GM21619 (cell line): ENCODE results near the gene ADAM19.

Experiments
- ATAC-seq: cut with Tn5 transposase; IDR thresholded peaks from one replicate; pipeline ENCODE4 v1.9.1; 2021; ENCODE audit not compliant: unreplicated experiment

ADAM19 gene

DNA sequence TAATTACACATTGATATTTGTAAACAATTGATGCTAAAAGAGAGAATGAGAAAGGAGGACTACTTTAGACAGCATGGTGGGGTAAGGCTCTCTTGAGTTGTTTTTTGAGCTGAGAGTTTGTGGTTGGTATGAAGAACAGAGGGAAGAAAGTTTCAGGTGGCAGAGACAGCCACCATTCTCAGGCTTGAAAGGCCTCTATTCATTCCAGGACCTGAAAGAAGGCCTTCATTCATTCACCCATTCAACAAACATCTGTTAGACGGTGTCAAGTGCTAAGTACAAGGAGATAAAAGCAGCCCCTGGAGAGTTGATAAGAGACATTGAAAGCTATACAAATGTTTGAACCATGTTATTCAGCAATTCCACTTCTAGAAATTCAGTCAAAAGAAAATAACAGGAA, 21.7 kb upstream of the ADAM19 start:
- ATAC-seq = no peak

DNA sequence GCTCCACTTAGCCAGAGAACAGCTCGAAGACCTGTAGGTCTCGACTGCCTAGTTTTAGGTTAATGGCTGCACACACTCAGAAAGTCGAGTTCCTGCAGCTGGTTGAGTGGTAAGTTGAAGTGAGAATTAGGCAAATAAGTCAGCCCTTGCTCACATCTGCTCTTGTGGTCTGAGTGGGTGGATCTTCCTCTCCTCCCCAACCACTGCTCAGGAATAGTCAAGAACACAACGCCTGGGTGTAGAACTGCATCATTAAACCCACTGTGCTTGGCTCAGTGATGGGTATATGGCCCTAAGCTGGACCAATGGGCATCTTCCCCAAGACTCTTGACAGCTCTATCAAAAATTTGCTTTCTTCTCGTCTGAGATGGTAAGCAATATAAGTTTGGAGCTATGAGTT, 20.9 kb upstream of the ADAM19 start:
- peak; percentile 71 for ATAC-seq

DNA sequence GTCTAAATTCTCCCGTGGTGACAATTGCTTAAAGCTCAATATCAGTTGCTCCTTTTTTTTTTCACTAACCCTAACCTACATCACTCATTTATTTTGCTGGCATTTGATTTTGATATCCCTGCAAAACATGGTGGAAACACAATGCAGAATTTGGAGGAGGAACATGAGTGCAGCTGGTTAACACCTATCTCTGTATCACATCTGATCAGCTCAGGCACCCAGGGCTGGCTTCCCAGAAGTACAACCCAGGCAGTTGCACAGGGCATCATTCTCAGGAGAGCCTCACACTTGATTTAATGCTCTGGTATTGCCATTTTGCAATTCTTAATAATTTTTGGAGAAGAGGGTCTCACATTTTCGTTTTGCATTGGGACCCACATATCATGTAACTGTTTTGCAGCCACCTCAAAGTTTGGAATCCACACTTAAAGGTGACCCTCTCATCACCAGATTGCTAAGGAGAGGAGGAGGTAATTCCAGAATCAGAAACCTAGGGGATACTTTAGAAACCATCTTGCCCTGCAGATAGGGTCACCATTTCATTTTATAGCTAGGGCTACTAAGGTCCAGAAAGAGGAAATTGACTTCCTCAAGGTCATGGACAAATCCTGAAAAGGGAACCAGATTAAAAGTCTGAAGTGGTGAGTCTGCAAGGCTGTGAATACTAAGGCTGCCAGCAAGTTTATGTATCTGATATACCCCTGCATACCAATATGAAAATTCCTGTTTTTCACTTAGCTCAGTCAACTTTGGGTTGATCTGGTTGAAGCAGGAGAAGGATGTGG, 19.3 kb upstream of the ADAM19 start:
- no peak for ATAC-seq

DNA sequence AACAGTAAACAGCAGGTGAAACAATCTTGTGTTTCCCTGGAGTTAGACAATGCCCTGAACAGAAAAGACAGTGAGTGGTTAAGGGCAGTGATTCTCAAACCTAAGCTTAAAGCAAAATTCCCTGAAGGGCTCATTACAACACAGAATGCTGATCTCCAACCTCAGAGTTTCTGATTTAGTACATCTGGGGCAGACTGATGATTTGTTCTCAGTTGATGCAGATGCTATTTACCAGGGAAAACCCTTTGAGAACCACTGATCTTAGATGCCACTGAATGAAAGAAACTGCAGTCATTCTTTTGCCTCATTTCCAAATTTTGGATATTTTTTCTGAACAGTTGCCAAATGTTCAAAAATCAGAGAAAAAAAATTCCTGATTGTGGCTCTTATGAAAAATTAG, 18.7 kb upstream of the ADAM19 start:
- no peak for ATAC-seq

DNA sequence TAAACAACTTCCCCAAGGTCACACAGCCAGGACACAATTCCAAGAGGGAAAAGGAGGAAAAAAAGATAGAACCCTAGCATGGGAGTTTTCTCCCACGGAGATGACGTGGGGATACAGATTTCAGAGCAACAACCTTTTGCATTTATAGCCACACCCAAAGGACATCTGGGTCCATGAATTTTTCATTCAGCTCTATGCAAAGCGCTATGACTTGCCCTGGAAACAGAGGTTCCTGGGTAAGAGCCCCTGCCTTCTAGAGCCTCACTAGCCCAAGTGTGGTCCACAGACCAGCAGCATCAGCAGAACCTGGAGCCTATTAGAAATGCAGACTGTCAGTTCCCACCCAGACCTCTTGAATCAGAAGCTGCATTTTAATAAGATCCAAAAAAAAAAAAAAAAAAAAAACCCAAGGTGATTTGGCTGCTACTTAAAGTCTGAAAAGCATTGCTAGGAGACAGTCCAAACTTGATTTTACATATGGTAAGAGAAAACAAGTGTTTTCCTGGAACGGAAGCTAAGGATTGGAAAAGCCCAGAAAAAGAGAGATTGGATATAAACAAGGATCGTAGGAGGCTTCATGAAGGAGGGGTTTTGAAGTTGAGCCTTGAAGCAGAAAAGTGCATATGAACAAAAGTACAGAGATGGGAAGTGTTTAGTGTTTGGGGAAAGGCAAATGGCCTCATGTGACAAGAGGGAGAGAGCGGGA, 17.6 kb upstream of the ADAM19 start:
- no peak for ATAC-seq

DNA sequence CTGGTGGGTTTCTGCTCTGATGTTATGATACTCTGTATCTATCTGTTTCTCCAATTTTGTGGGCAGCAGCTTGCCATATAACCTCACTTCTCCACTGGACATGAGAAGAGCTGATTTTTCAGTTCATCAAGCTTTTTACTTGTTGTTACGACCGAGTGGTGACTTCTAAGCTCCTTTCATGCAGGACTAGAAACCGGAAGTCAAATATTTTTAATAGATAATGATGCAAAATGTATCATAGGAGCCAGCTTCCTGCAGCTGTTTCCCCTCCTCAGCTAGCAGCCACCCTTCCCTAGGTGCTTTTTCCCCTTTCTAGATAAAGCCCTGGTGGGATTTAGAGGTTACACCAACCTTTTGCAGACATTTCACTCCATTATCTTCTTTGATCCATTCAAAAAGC, 17.0 kb upstream of the ADAM19 start:
- no peak for ATAC-seq

DNA sequence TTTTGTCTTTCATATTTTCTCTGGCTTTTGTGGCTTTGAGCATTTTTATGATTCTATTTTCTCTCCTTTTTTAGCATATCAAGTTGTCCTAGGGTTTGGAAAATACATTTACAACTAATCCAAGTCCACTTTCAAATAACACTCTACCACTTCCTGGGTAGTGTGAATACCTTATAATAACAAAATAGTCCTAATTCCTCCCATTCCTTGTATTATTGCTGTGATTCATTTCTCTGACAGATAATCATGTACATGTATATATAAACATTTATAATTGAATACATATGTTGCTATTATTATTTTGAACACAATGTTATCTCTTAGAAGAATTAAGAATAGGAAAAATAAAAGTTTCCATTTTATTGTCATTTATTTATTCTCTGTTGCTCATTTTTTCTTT, 14.9 kb upstream of the ADAM19 start:
- ATAC-seq = no peak

DNA sequence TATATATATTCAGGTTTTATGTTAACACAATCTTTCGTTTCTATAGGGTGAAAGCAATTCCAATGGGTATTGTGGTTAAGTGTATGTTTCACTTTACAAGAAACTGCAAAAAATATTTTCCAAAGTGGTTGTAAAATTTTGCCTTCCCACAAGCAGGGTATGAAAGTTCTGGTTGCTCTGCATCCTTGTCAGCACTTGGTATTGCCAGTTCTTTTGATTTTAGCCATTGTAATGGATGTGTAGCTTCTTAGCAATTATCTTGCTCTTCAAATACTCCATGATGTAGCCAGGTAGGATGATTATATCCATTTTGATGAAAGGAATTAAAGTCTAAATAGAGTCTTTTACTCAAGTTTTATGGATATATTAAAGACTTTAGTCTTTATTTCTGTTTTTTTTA, 9.1 kb upstream of the ADAM19 start:
- no peak for ATAC-seq

DNA sequence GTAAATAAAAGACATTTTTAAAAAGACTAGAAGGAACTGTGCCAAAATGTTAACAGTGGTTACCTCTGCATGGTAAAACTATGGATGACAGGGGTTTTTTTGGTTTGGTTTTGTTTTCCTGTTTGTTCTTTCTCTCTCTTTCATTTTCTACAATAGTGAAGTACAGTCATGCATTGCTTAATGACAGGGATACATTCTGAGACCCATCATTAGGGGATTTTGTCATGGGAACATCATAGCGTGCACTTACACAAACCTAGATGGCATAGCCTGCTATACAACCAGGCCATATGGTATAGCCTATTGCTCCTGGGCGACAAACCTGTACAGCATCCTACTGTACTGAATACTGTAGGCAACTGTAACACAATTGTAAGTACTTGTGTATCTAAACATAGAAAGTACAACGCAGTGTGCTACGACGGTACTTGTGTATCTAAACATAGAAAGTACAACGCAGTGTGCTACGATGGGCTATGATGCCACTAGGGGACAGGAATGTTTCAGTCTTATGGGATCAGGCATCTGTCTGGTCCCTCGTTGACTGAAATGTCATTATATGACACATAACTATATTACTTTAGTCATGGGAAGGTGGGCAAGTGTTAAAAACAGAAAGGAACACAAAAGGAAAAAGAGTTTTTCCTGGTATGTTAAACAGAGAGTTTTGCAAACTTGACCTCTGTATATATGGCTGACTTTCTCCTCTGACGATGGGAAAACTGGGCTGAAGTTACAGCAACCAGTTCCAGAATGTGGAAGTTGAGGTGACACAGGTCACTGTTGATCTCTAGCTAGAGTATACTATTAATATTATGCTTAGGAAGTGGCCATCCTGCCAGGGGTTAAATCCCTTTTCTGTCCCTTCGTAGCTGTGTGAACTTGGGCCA, 7.4 kb upstream of the ADAM19 start:
- ATAC-seq = no peak

DNA sequence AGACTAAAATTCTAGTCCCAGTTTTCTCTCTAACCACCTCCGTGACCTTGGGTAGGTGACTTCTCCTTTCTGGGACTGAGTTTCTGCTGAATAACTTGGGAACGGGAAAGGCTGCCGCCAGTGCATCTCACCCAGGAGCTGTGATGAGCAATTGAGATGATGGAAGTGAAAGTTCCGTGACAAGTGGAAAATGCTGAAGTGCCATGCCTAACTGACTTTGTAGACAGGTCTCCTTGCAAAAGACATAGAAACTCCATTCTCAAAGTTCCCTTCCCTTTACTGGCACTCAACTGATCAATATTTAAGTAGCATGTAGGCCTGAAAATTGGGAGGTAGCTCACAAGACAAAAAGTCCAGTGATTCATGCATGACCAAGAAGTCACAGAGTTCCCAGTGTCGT, 6.3 kb upstream of the ADAM19 start:
- no peak for ATAC-seq

DNA sequence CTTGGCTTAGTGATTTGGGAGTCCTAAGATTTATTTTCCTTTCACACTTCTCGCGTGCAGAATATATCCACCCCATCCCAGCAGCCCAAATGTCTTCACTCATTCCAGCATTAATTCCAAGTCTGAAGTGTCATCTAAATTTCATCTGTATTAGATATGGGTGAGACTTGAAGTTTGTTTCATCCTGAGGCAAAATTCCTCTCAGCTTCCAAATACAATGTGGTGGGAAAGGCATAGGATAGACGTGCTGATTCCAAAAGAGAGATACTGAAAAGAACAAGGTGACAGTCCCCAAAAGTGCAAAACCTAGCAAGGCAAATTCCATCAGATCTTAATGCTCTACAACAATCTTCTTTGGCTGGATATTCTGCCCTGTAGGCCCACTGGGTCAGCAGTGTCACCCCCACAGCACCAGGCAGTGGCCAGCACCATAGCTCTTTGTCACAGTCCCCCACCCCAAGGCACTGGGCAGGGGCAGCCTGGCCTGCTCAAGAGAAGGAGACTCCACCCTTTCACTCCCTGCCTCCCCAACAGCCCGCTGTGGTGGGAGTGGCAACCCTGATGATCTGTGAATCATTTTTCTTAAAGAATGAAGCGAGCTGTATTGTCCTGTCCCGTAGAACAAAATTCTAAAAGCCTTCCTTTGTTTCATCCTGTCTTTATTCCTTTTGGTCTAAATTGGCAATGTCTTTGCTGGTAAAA, 2.7 kb upstream of the ADAM19 start:
- no peak for ATAC-seq

DNA sequence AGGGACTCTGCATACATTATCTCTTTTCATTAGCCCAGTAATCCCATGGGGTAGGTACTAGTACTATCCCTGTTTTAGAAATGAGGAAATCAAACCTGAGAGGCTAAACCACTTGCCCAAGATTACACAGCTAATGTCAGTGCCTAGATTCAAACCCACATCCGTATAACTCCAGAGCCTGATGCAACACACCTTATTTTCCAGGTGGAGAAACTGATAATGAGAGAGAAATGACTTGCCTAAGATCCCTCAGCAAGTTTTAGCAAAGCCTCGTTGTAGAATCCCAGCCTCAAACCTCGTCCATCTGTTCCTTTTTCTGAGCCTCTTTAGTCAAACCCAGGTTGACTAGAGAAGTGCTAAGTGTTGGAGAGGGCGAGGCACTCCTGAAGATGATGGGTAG, 1.1 kb upstream of the ADAM19 start:
- ATAC-seq = no peak

DNA sequence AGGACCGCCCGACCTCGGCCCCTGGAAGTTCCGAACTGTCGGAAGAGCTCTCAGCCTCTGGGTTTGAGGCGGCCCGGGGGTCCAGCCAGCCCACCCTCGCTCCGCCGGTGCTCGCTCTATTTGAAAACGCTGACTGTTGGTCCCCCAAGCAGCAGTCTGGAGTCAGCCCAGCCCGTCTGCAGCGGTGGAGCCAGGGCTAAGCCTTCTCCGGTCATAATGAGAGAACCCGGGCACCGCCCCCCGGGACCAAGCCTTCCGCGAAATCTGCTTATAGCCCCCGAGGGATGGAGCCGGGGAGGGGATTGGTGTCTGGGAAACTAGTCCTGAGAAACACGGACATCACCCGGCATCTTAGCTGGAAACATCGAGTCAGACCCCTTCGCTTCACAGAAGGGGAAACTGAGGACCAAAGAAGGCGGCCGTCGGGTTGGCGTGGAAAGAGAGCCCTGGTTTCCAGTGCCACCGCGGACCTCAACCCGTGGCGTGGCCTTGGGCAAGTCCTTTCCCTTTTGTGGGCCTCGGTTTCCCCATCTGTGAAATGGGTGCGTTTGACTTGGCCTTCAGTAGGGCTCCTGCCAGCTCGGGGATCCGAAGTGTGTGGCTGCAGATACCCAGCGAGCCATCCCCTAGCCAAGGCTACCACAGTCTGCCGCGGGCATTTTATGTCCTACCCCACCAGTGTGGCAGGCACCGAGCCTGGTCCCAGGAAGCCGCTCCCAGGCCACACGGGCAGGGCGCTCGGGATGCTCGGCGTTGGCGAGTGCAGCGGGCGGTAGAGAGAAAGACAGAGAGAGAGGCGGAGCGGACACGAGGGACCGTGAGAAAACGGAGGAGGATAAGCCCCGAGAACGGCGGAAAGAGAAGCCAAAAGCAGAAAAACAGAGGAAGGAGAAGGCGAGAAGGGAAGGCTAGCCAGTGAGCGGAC, 857 bp downstream of the ADAM19 start:
- ATAC-seq = no peak

DNA sequence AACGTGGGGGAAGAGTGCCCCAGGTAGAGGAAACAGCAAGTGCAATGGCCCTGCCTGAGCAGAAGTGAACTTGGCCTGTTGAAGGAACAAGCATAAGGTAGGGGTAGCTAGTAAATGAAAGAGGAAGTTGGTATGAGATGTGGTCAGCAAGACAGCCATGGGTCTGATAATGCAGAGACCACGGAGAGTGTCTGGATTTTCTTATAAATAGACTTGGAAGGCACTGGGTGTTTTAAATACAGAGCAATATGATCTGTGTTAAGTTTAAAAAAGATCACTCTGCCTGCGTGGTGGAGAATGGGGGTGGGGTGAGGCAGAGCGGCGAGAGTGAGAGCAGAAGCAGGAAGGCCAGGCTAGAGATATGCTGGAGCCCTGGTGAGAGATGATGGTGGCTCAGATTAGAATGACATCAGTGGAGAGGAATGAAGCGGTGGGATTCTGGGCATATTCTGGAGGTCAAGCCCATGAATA, 4.2 kb downstream of the ADAM19 start:
- ATAC-seq = peak; percentile 89

DNA sequence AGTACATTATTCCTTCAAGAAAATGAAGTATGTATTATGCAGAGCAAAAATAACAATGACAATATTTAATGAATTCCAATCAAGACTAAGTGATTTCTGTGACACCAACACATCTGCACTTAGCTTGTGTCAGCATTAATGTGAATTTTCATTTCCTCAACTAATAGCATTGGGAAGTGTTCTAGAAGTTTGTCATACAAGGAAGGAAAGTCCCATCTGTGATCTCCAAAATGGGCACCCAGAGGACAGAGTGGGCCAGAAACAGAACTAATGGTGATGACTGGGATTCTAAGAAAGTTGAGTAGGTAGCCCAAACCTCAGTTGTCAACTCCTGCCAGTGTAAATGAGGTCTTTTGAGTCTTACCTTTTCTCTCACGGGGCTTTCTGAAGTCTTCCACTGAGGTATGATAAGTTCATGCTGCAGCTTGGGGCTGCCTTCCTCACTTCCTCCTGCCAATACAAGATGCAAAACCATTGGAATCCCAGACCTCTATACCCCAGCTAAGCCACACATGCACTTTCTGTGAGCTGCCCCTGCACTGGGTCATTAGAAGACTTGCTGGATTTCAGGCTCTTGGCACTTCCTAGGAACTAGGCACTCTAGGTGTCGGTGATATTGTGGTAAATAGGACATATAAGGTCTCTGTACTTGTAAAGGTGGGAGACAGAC, 4.9 kb downstream of the ADAM19 start:
- peak; percentile 7 for ATAC-seq

DNA sequence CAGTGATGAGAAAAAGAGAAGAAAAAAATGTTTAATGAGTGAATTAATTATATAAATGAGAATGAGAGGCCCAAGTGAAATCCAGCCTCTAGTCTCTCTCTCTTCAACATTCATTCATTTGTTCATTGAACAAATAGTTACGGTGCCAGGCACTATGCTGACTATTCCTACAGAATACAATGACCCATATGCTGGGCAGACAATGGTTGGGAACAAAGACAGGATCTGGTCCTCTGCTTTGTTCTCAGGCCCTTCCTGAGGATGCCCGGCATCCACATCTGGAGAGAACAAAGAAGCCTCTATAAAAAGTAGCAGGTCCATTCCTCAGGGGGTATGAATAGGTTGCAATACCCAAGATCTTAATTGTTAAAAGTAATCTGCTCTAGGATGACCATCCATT, 6.9 kb downstream of the ADAM19 start:
- no peak for ATAC-seq

DNA sequence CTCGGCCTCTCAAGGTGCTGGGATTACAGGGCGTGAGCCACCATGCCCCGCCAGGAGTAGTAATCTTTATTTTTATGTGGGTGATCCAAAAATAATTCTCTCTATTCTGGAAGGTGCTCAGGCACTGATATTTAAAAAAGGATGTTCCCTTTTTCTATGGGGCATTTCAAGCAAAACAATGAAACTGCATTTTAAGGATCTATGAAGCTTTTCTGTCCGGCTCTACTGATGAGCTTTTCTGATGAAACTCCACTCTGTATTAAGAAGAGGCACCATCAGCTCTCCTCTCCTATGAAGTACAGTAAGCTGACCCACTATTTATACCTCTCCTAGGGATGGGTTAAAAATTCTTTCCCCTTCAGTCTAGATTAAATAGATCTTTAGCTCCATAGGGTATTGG, 7.4 kb downstream of the ADAM19 start:
- no peak for ATAC-seq

DNA sequence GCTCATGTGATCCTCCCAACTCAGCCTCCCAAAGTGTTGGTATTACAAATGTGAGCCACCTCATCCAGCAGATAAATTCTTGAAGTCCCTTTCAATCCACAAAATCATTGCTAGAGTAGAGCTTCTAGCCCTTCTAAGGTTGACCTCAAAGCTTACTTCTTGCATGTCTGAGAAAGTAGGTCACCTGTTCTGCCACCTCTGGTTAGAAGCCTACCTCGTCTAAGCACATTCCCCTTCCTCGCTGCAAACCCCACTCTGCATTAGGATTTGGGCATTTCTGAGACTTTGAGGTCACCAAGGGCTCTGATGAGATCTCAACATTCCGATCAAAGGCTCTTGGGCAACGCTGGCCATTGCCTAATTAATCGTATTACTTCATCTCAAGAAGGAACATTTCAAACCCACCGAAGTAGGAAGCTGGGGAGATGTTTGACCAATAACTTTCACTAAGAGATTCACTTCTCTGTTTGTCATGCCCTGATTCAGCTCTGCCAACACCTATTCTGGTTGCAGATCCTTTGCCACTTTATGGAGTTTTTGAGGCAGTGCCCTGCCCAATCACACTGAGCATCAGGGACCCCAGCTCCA, 8.6 kb downstream of the ADAM19 start:
- no peak for ATAC-seq
